DMS114 treated with DMSO at 0.1 percent for 48 hours (cell line): ENCODE data around the gene TBC1D22A.

Experiments used
- DNase-seq: peaks from one replicate; lab custom pipeline; 2025; ENCODE audit not compliant: unreplicated experiment; lab: John Stamatoyannopoulos, UW

The TBC1D22A gene

DNA sequence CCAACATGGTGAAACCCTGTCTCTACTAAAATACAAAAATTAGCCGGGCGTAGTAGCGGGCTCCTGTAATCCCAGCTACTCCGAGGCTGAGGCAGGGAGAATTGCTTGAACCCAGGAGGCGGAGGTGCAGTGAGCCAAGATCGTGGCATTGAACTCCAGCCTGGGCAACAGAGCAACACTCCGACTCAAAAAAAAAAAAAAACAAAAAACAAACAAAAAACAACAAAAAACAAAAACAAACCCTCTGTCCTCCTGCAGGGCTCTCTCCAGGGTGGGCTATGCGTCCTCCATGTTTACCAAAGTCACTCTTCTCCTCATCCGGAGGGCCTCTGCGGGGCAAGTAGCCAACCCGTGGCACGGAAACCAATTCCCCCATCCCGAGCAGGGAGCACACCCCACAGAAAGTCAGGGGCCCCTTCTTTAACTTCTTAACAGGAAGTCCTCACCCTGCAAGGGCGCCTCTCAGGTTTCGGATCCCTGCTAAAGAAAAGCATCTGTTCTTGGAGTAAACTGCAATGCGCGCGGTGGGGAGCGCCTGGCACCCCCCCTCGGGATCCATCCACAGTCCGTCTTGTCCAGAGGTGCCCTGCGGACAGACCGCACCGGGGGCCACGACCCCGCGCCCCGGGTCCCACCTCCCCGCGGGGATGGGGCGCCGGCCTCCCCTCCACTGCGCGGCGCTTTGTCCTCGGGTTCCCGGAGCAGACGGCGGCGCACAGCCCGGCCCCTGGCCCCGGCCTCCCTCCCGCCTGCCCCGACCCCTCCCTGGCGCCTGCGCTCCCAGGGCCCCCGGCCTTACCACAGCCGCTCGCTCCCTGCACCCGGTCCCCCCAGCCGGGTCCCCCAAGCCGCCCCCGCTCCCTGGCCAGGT lies 25.1 kb upstream of the TBC1D22A start:
- no peak for DNase-seq

DNA sequence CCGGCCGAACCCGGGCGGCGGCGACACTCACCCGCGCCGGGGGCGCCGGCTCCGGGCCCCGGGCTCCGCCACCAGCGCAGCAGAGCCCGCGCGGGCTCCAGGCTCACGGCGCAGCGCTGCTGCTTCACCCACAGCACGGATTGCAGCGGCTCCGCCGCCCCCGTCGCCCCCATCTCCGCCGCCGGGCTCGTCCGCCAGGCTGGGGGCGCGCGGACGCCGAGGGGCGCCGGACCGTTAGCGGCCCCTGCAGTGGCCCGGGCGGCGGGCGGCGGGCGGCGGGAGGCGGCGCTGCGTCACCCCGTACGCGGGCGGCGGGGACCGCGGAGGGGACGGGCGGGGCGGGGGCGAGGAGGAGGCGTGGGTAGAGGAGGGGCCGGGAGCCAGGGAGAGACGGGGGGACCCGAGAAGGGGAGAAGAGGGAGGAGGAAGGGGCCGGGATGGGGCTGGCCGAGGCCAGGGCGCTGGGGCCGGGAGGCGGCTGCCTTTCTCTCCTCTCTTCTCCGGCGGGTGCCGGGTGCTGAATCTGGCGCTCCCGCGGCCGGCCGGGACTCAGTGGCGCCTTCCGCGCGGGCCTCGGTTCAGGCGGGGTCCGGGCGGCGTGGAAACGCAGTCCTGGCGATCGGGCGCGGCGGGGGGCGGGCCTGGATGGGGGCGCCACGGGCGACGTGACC lies 24.3 kb upstream of the TBC1D22A start, which contains the start of gene CERK:
Gene CERK, minus strand, starts transcription at position 277 of the 671 bp plus-strand sequence. Its CDS starts 104 bp downstream, at position 173.
- DNase-seq: peak; percentile 23

DNA sequence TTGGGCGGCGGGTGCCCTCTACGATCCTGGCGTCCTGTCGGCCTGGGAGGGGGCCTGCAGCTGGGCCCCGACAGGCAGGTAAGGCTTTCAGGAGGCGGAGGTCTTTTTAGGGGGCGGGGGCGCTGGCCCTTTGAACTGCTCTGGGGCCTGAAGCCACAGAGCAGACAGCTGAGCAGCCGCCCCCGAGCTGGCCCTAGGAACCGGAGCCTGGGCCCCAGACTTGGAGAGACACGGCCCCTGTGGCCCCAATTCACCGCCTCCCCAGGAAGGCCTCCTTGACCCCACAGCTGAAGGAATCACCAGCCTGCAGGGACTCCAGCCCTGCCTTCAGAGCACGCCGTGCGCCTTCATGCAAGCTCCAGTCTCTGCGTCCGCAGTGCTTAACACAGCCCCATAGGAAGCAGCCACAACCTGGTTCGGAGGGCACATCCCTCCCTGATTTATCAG lies 23.8 kb upstream of the TBC1D22A start:
- no peak for DNase-seq

DNA sequence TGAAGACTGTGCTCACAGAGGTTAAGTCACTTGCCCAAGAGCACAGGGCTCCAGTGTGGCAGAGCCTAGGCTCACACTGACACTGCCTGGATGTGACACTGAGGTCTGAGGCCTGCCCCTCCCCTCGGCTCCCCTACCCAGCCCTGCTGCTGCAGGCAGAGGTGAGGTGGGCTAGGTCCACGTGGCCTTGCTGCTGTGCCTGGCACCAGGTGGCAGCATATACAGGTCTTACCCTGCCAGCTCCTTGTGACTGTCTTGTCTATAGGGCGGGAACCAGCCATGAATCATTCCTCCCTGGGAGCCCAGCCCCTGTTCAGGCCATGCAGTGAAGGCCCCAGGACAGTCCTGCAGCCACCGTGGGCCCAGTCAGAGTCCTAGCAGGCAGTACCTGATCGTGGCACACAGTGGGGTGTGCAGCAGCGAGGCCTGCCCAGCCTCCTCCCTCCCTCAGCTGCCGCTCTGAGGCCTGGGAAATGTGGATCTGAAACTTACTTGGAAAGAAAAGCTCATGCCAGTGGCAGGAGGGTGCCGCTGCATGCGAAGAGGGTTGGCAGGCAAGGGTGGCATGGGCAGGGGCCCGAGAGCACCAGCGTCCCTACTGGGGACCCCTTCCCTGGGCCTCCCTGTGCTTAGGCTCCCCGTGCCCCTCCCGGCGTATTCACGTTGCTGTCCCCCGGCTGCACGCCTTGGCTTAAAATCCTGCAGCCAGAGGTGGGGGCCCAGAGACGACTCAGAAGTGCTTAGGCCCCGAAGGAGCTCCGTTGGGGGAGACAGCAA lies 23.2 kb upstream of the TBC1D22A start:
- DNase-seq: no peak

DNA sequence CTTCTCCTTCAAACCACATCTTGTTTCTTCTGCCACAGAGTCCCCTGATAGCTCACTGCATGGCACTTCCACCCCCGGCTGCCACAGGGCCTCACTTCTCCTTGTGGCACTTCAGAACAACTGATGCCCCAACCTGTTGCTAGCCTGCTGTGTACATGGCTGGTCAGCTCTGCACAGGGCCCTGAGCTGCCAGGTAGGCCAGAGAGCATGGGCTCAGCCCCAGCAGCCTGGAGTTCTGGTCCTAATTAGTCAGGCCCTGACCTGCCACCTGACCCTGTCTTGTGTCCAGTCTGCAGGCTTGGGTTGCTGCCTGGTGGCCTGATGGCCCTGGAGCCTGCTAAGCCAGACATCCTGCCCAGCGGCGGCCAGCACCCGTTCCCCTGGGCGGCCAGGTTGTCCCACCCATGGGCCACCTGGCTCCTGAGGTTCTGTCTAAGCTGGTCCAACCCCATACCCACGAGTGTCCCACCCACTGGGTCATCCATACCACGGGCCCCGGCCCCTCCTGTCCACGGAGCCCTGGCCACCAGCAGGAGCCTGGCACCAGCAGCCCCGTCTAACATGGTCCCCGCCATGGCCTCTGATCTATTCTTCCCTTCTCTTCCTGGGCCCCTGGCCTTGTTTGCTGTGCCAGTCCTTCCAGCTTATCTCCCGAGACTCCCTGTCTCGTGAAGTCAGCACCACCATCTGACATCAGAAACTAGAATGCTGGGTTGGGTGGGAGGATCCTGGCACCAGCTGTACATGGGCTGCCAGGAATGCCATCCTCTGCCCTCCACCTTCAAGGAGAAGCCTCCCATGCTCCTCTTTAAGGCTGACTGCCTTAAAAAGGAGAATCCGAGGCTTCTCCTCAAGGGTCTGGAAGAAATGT lies 21.3 kb upstream of the TBC1D22A start:
- no peak for DNase-seq

DNA sequence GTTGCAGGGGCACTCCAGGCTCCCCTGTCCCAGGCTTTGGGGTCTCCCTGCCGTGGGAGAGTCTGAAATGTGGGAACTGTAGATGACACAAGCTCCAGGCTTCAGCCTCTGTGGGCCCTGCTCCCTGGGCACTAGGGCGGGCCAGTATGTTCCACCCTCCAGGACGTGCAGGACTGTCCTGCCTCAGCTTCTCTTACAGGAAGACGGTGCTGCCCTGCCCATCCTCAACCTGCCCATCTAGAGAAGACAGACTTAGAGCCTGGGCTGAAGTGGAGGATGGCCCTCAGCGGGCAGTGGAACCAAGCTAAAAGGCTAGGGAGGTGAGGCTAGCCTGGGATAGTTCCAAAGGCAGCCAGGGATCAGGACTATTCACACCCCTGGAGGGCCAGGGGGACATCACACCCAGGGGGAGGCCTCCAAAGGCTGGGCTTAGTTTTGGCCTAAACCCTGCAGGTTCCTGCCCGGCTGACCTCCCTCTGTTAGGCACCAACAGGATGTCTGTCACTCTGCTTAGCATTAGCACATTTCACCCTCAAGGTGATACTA lies 20.4 kb upstream of the TBC1D22A start:
- DNase-seq: no peak

DNA sequence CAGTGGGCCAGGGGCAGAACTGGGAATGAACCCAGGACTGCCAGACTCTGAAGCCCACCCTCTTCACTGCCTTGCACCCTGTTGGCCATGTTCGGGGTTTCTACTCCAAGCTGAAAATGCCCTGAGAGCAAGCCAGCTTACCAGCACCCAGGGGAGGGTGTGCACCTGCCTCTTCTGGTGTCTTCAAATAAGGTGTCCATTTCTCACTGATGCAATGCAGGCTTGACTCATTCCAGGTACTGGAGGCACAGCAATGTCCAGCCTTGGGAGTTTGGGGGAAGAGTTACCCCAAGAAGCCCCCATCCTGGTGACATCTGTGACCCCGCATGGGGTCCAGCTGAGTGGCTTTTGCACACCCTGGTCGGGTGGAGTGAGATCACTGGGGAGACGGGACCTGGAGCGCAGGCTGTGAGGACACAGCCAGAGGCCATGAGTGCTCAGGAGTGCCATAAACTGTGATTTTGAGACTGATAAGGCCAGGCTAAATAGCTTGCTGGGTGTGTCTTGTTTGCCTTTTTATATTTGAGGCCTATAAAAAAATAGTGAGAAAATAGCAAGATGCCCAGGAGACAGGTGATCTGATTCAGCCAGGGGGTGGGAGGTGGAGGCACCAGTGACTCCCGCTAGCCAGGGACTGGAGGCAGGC lies 19.8 kb upstream of the TBC1D22A start:
- no peak for DNase-seq

DNA sequence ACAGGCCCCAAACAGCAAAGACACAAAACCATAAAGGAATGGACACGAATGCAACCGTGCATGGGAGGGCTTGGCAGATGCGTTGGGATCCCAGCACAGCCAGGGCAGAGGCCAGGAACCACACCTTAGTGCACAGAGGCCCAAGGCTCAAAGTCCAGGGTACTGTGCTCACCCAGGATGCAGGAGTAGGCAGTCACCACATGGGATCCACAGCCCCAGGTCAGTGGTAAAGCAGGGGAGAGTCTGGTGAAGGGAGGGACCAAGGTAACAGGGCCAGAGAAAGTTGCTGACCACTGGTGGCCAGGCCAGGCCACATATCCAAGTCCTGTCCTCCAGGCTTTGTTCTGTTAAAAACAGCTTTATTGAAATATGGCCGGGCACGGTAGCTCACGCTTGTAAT lies 17.9 kb upstream of the TBC1D22A start:
- no peak for DNase-seq

DNA sequence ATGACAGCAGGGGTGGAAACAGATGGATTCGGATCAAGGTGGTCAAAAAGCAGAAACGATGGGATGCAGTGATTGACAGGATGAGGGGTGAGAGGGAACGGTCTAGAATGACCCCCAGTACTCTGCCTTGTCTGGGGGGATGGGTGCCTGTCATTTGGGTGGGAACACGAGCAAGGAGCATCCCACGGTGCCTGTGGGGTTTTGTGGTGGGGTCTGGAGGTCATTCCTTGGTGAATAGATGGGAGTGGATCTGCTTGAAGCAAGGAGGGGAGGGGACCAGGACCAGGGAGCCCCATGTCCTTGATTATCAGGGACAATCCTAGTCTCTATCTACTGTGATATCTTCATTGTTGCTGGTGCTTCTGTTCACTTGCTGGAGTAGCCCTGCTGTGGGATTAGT lies 16.3 kb upstream of the TBC1D22A start:
- no peak for DNase-seq

DNA sequence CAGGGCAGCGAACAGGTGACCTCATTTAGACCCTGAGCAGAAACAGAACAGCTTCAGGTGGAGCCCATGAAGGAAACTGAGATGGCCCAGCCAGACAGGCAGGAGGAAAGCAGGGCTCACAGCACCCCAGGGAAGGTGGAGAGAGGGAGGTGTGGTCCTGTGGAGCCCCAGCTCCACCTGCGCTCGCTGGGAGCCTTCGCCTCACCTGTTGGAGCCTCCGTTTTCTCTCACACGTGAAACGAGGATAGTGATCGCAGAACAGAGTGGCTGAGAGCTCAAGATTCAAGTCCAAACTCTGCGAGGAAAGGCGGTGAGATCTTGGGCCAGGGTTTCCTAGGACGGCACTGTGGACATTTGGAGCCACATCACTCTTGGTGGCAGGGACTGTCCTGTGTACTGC lies 15.8 kb upstream of the TBC1D22A start:
- DNase-seq: no peak

DNA sequence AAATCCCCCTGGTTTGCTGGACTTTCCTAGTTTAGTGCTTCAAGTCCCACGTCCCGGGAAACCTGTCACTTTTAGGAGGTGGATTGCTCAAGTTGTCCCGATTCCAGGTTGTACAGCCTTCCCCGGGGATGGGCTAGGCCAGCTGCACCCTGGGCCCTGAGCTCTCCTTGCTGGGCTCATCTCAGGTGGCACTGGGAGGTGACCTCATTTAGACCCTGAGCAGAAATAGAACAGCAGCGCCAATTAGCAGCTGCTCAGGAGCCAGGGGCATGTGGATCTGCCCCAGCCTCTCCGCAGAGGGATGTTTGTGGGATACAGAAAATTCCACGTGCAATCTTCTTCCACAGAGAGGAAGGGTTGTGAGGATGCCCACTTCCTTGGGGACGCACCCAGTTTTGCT lies 14.8 kb upstream of the TBC1D22A start:
- DNase-seq: no peak

DNA sequence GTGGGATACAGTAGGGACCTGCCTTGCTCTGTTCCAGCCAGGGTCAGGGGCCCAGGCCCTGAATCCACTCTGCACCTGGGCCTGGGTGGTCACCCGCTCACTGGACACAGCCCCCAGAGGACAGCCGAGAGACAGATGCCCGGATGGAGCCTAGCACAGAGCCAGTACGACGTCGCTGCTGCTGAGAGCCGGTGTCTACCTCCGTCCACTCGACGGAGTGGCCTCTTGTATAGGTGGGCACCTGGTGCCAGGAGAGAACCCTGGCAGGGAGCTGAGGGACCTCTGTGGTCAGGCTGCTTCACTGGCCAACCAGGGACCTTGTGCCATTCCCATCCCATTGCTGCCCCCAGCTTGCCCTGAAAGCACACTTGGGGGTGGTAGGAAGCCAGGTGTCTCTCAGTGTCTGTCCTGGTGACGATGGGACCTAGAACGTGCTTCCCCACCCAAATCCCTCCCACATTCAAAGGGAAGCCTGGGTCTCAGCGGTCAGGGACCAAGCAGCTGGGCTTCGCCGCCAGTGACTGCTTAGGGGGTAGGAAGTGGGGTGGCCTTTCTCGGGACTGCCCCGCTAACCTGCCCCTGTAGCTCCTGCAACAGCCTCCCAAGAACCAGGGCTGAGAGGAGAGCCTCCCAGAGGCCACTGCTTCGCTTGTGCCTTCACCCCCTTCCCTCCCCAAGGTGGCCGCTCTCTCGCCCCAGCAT lies 14.1 kb upstream of the TBC1D22A start:
- DNase-seq: no peak

DNA sequence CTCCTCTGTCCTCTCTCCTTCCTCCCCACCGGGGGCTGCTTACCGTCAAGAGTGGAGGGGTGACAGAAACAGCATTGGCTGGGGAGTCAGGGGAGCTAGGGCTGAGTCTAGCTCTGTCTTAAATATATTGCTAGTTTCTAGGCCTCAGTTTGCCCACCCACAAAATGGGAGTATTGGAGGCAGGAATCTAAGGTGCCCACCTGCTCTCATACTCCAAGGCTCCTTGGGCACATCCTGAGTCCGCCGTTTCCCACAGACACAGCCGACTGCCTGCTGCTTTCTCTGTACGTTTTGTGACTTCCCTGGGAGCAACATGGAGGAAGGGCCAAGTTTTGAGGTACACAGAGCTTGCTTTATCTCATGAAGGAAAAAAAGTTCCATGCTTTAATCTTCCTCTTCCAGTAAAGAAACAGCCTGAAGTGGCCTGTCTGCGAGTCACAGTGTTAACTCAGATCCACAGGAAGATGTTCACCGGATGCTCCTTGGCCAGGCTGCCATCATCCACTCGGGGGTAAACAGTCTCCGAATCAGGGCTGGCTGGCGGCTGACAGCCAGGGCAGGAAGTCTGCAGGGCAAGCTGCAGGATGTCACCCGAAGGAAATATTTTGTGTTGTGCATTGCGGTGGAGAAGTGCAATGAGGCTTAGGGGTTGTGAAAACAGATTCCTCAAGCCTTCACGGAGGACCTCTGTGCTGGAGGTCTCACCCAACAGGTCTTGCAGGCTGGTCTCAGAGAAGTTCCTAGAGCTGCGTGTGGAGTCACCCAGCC lies 13.4 kb upstream of the TBC1D22A start:
- DNase-seq: no peak

DNA sequence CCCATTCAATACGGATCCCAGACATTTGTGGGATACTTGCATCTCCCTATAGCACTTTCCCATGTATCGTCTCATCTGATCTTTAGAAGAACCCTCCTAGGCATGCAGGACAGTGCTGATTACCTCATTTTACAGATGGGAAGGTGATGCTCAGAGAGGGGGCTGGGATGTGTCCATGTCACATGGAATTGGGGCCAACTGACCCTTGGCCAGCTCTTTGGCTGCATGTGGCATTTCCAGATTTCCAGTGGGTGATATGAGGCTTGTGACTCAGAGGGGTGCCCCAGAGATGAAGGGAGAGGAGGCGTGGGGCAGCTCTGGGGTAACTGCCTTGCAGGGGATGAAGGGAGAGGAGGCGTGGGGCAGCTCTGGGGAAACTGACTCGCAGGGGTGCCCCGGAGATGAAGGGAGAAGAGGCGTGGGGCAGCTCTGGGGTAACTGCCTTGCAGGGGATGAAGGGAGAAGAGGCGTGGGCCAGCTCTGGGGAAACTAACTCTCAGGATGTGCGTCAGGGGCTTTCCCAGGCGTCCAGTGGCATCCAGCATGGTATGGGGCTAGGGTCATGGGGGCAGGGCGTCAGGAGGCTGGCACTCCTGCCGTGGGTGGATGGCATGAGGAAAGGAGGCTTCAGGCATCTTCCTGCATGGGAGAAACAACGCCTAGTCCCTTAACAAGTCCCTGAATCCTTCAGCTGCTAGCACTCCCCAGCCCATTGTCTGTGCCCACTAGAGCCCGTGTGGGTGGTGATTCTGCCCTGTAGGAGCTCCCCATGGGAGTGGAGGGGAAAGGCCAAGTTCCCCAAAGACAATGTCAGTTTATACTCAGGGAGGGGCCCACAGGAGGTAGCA lies 12.5 kb upstream of the TBC1D22A start:
- no peak for DNase-seq

DNA sequence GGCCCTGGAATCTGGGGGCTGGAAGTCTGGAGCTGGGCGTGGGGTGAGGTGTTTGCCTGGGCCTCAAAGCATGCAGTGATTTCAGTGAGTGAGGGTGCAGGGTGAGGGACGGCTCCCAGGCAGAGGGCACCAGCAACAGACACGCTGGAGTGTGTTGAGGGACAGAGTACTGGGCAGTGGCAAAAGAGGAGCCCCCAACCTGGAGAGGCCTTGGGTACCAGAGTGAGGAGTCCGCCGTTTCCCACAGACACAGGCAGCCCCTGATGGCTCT lies 12.0 kb upstream of the TBC1D22A start:
- no peak for DNase-seq

DNA sequence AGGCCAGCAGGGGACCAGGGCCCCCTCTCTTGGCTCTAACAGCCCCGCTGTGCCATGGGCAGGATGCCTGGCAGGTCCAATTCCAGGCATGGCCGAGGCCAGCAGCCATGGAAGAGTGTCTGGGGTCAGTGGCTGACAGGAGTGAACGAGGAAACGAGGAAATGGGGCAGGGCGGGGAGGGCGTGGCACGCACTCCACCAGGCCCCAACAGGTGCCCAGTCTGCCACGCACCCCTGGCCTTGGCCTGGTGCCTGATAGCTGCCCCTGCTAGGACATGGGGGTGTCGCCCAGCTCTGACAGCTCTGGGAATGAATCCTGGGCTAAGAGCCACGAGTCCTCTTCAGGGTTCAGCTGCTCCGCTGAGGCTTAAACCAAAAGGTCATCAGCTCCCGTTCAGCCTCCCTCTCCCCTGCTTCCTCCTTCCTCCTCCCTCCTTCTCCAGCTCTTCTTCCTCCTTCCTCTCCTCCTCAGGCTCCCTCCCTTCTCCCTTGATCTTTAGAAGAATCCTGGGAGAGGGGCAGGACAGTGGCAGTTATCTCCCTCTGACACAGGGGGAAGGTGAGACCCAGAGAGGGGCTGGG lies 11.5 kb upstream of the TBC1D22A start:
- no peak for DNase-seq

DNA sequence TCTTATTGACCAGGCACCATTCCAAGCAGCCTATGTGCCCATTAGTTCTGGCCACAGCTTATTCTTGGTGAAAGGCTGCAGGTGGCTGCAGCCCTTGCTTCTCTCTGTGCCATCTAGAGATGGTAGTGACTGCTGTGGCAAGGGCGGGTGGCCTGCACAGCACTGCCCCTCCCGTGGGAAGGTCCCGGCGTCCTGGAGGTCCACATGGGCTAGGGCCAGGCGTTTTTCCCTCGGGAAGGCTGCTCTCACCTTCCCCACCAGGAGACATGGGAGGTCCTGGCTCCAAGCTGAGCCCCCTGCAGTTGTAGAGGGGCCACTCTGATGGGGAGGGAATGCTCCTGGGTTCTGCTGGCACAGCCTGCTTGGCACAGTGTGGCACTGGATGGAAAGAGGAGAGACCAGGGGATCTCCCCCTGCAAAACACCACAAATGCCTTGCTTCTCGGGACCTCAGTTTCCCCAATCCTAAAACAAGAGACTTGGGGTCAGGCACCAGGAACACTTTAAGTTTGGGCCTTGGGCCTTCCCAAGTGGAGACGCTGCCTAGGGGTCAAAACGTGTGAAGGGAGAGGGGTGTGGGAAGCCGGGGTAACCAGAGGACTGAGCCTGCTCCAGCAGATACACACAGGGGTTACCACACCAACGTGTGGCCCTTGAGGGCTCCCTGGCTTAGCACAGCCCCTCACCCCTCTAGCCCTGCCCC lies 10.0 kb upstream of the TBC1D22A start:
- no peak for DNase-seq
